Motor neuron (in vitro differentiated cells): ENCODE data around the gene CEP295NL. TPM values are rescaled to one million over a fixed set of nuclear protein-coding genes. Genes with fewer than 3 reads are reported as not detected.
A peak's percentile ranks its signal among the peaks of the same experiment; 100 is the strongest.
"Not testable (repeated sequence)": the region's sequence is repeated elsewhere in the genome, so short reads cannot be mapped to it uniquely, and the experiment has no call there.

Source experiments
- ATAC-seq, 8 experiments: fragments of 200-7000 bp; cut with Tn5 transposase; replicated peaks in 6 of 8; 2 replicates each; pipeline ENCODE4 v1.8.0; 2021; ENCODE audit warnings: mild to moderate bottlenecking in 8 of 8, moderate library complexity in 8 of 8
- H3K27ac ChIP-seq, 2 donors: fragments of 250-450 bp; sonication (Bioruptor Pico); 2 replicates each; pipeline ENCODE4 v1.9.0; 2021; ENCODE audit warnings: antibody characterized with exemption in 2 of 2, mild to moderate bottlenecking in 2 of 2, moderate library complexity in 1 of 2
- H3K4me1 ChIP-seq, 2 donors: fragments of 250-450 bp; sonication (Bioruptor Pico); replicated peaks in 1 of 2; 2 replicates each; pipeline ENCODE4 v1.6.1; 2021; ENCODE audit warnings: antibody characterized with exemption in 2 of 2, mild to moderate bottlenecking in 2 of 2, moderate library complexity in 1 of 2
- H3K4me3 ChIP-seq, 5 donors: fragments of 250-450 bp; sonication (Bioruptor Pico); 2 replicates each; pipeline ENCODE4 v1.9.0; 2021; ENCODE audit warnings: antibody characterized with exemption in 5 of 5, mild to moderate bottlenecking in 5 of 5, moderate library complexity in 4 of 5
- WGBS, 10 experiments: fragments of 450-650 bp; shearing (Covaris generic); methylation state at CpG; one replicate each; pipeline ENCODE4 v1.0.0; 2022; 5-methylcytosine and 5-hydroxymethylcytosine counted together
- in situ Hi-C, 9 experiments: fragments of 400-800 bp; cut with MboI; loops; one replicate each; pipeline ENCODE4 v1.15.0; 2021; ENCODE audit warnings: low sequenced_read_pairs in 9 of 9, low pct_unique_long_range_greater_than_20kb in 2 of 9; ENCODE audit not compliant: unreplicated experiment in 9 of 9
- total RNA-seq, 8 experiments: library from RNA; unstranded; fragments of 300-600 nt; gene quantifications; 2 replicates each; pipeline versions ENCODE4 v1.2.3 to v1.2.4, GENCODE V29; 2022

Gene CEP295NL
- total RNA-seq, 8 experiments from 2014 or later = 0.29 to 1.7 (median 0.61) TPM

GRCh38 chr17:78876094-78876597, 26.9 kb downstream of the CEP295NL start:
- 74 to 100% (median 90%) methylated on average over 1 to 5 of the region's 7 CpGs; no CpG with 5 or more reads in 2 of the 10 experiments for WGBS, 10 experiments
- H3K4me3 ChIP-seq = no peak overlapping the region
- ATAC-seq = no peak
- in situ Hi-C loops = no loop called here
- H3K4me1 ChIP-seq = peaks cover 22 to 25% of the 10 kb centered on the region in 2 donors
- peak overlapping the region in 1 of 2 donors; percentile 15 for H3K27ac ChIP-seq

- in situ Hi-C loops = no loop called here
- ATAC-seq = peak in 5 of 8 experiments; percentile 23 to 53 (median 41)
- Histone ChIP-seq H3K4me3 (no peak overlapping the region), H3K4me1 (peaks cover 22 to 25% of the 10 kb centered on the region in 2 donors), H3K27ac (peak overlapping the region; percentile 15 to 49)
- 18 to 100% (median 82%) methylated on average over 1 to 4 of the region's 9 CpGs; no CpG with 5 or more reads in 3 of the 10 experiments for WGBS, 10 experiments
Observed at GRCh38 chr17:78875363-78876093, 27.5 kb downstream of the CEP295NL start.

- in situ Hi-C loops = loop anchor here in 3 of 9 experiments (25.0 kb wide), 1 partner anchor 89 kb away; no protein-coding TSS in a partner anchor
- 63 to 100% (median 87%) methylated on average over 1 to 10 of the region's 21 CpGs; no CpG with 5 or more reads in 1 of the 10 experiments for WGBS, 10 experiments
- H3K27ac ChIP-seq = peak overlapping the region in 1 of 2 donors; percentile 28
- ATAC-seq = peak in 3 of 8 experiments; percentile 28 to 42 (median 29)
- H3K4me3 ChIP-seq = no peak overlapping the region
- peaks cover 12 to 14% of the 10 kb centered on the region in 2 donors for H3K4me1 ChIP-seq
Observed at GRCh38 chr17:78873519-78874340, 29.3 kb downstream of the CEP295NL start.

GRCh38 chr17:78872486-78872885, 30.5 kb downstream of the CEP295NL start:
- Histone ChIP-seq H3K27ac (peak overlapping the region in 1 of 2 donors; percentile 74), H3K4me1 (peaks cover 10 to 14% of the 10 kb centered on the region in 2 donors), H3K4me3 (no peak overlapping the region)
- peak in 5 of 8 experiments; percentile 36 to 75 (median 69) for ATAC-seq
- 78 to 100% (median 91%) methylated on average over 1 to 6 of the region's 6 CpGs; no CpG with 5 or more reads in 1 of the 10 experiments for WGBS, 10 experiments
- in situ Hi-C loops = loop anchor here in 3 of 9 experiments (25.0 kb wide), 1 partner anchor 90 kb away; no protein-coding TSS in a partner anchor

- Histone ChIP-seq H3K27ac (no peak overlapping the region), H3K4me3 (no peak overlapping the region), H3K4me1 (peaks cover 12 to 13% of the 10 kb centered on the region in 2 donors)
- in situ Hi-C loops = loop anchor here in 3 of 9 experiments (25.0 kb wide), 1 partner anchor 92 kb away; no protein-coding TSS in a partner anchor
- WGBS, 10 experiments = 50 to 100% (median 76%) methylated on average over 1 to 10 of the region's 15 CpGs; no CpG with 5 or more reads in 1 of the 10 experiments
- ATAC-seq = no peak
Observed at GRCh38 chr17:78870621-78871020, 32.4 kb downstream of the CEP295NL start.

- in situ Hi-C loops = loop anchor here in 7 of 9 experiments (10.0 to 25.0 kb wide), 3 partner anchors 94 to 106 kb away; partner anchors contain the start of gene LGALS3BP (in 1 of the 7)
- ATAC-seq = peak in 3 of 8 experiments; percentile 39 to 83 (median 83)
- Histone ChIP-seq H3K4me3 (no peak overlapping the region), H3K27ac (no peak overlapping the region), H3K4me1 (peaks cover 3 to 6% of the 10 kb centered on the region in 2 donors)
- WGBS, 10 experiments = 0 to 100% (median 80%) methylated on average over 2 to 7 of the region's 7 CpGs; no CpG with 5 or more reads in 2 of the 10 experiments
Observed at GRCh38 chr17:78868391-78868790, 34.6 kb downstream of the CEP295NL start.

- H3K4me3 ChIP-seq, H3K27ac ChIP-seq, H3K4me1 ChIP-seq, ATAC-seq: not testable (repeated sequence)
- 70 to 100% (median 93%) methylated on average over 1 to 2 of the region's 3 CpGs; no CpG with 5 or more reads in 3 of the 10 experiments for whole genome bisulfite sequencing, 10 experiments
- in situ Hi-C loops = loop anchor here in 7 of 9 experiments (10.0 to 25.0 kb wide), 3 partner anchors 95 to 108 kb away; partner anchors contain the start of gene LGALS3BP (in 1 of the 7)
Observed at GRCh38 chr17:78867046-78867445, 36.0 kb downstream of the CEP295NL start.

- Histone ChIP-seq H3K27ac (no peak overlapping the region), H3K4me1 (peaks cover 3% of the 10 kb centered on the region in 2 donors), H3K4me3 (no peak overlapping the region)
- ATAC-seq = peak; percentile 5 to 91 (median 32)
- WGBS, 10 experiments = 8 to 100% (median 17%) methylated on average over 1 to 17 of the region's 19 CpGs
- in situ Hi-C loops = loop anchor here in 7 of 9 experiments (10.0 to 25.0 kb wide), 3 partner anchors 96 to 109 kb away; partner anchors contain the start of gene LGALS3BP (in 1 of the 7)
Observed at GRCh38 chr17:78865682-78866390, 37.2 kb downstream of the CEP295NL start.

- no peak overlapping the region for H3K27ac ChIP-seq
- H3K4me3 ChIP-seq = no peak overlapping the region
- ATAC-seq = no peak
- 80% methylated on average over 1 of the region's 1 CpG; no CpG with 5 or more reads in 9 of the 10 experiments for whole genome bisulfite sequencing, 10 experiments
- H3K4me1 ChIP-seq = peaks cover 3% of the 10 kb centered on the region in 2 donors
- in situ Hi-C loops = loop anchor here in 7 of 9 experiments (10.0 to 25.0 kb wide), 3 partner anchors 98 to 111 kb away; partner anchors contain the start of gene LGALS3BP (in 1 of the 7)
Observed at GRCh38 chr17:78864117-78864516, 38.9 kb downstream of the CEP295NL start.

GRCh38 chr17:78862073-78863023, 40.7 kb downstream of the CEP295NL start:
- peak; percentile 71 to 96 (median 92) for ATAC-seq
- 38 to 93% (median 85%) methylated on average over 3 to 16 of the region's 17 CpGs for WGBS, 10 experiments
- in situ Hi-C loops = loop anchor here in 7 of 9 experiments (10.0 to 25.0 kb wide), 3 partner anchors 100 to 112 kb away; partner anchors contain the start of gene LGALS3BP (in 1 of the 7)

GRCh38 chr17:78861229-78861628, 41.8 kb downstream of the CEP295NL start:
- no peak overlapping the region for H3K4me3 ChIP-seq
- WGBS, 10 experiments = 75 to 100% (median 96%) methylated on average over 2 to 4 of the region's 4 CpGs
- H3K27ac ChIP-seq = no peak overlapping the region
- in situ Hi-C loops = loop anchor here in 7 of 9 experiments (10.0 to 25.0 kb wide), 3 partner anchors 101 to 114 kb away; partner anchors contain the start of gene LGALS3BP (in 1 of the 7)
- H3K4me1 ChIP-seq = peaks cover 3% of the 10 kb centered on the region in 2 donors
- ATAC-seq = no peak

More at GRCh38 chr17:78862073-78863023, 40.7 kb downstream of the CEP295NL start:
- peaks cover 3% of the 10 kb centered on the region in 2 donors for H3K4me1 ChIP-seq
- H3K4me3 ChIP-seq = no peak overlapping the region
- peak overlapping the region; percentile 40 to 82 for H3K27ac ChIP-seq
